Mesothelial cell of epicardium (in vitro differentiated cells): ENCODE measurements around the gene XIRP2. TPM values are rescaled to one million over a fixed set of nuclear protein-coding genes. Genes with fewer than 3 reads are reported as not detected.

Source experiments
- DNase-seq, 2 experiments: peaks; one replicate each; pipeline ENCODE4 v3.0.0; 2021; ENCODE audit warnings: low spot score in 2 of 2; ENCODE audit not compliant: unreplicated experiment in 2 of 2
- H3K27ac Mint-ChIP-seq: 2 replicates; pipeline ENCODE4 v1.8.0; 2021; ENCODE audit warnings: mixed read lengths
- H3K27me3 Mint-ChIP-seq: 2 replicates; pipeline ENCODE4 v1.8.0; 2021; ENCODE audit warnings: low read depth, mixed read lengths
- H3K36me3 Mint-ChIP-seq: 2 replicates; pipeline ENCODE4 v1.8.0; 2021; ENCODE audit warnings: mixed read lengths
- H3K4me1 Mint-ChIP-seq: 2 replicates; pipeline ENCODE4 v1.8.0; 2021; ENCODE audit warnings: mixed read lengths
- H3K4me3 Mint-ChIP-seq: 2 replicates; pipeline ENCODE4 v1.8.0; 2021; ENCODE audit warnings: mild to moderate bottlenecking, moderate library complexity, mixed read lengths
- H3K9me3 Mint-ChIP-seq: 2 replicates; pipeline ENCODE4 v1.8.0; 2021; ENCODE audit warnings: mixed read lengths
- total RNA-seq: library from RNA; stranded (reverse); gene quantifications from 3 replicates; pipeline ENCODE4 v1.2.1, GENCODE V29; 2021
- TF ChIP-seq, protein P1 (sequence below): fragments of 200-600 bp; sonication (generic); IDR thresholded peaks from one replicate; pipeline ENCODE4 v1.5.0; 2021; ENCODE audit warnings: antibody characterized with exemption; ENCODE audit not compliant: unreplicated experiment

The XIRP2 gene
- total RNA-seq, 1 donor from 2014 or later: not detected

DNA sequence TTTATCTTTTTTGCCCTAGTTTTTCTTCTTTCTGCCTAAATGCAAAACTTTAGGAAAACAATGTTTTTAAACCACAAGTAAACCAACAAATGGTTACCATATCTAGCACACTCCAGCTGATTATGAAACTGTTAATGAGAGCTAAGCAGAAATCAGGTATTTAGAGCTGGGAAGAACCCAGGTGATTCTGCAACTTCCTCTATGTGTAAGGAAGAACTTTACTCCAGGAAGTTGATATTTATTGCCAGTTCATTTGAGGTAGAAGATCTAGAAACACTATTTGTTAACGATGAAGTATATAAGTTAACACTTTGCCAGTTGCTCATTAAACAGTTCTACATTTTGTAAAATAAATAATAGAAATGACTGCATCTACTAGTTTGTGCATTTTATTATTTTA, 409.7 kb downstream of the XIRP2 start:
- no peaks in the 10 kb centered on the region for H3K9me3 Mint-ChIP-seq
- TF ChIP-seq, protein P1, sequence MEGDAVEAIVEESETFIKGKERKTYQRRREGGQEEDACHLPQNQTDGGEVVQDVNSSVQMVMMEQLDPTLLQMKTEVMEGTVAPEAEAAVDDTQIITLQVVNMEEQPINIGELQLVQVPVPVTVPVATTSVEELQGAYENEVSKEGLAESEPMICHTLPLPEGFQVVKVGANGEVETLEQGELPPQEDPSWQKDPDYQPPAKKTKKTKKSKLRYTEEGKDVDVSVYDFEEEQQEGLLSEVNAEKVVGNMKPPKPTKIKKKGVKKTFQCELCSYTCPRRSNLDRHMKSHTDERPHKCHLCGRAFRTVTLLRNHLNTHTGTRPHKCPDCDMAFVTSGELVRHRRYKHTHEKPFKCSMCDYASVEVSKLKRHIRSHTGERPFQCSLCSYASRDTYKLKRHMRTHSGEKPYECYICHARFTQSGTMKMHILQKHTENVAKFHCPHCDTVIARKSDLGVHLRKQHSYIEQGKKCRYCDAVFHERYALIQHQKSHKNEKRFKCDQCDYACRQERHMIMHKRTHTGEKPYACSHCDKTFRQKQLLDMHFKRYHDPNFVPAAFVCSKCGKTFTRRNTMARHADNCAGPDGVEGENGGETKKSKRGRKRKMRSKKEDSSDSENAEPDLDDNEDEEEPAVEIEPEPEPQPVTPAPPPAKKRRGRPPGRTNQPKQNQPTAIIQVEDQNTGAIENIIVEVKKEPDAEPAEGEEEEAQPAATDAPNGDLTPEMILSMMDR: no peak
- no peaks in the 10 kb centered on the region for H3K36me3 Mint-ChIP-seq
- H3K4me3 Mint-ChIP-seq: no peak overlapping the region
- no peak for DNase-seq
- no peak overlapping the region for H3K27ac Mint-ChIP-seq
- H3K4me1 Mint-ChIP-seq: peaks cover 11% of the 10 kb centered on the region
- peaks cover 49% of the 10 kb centered on the region for H3K27me3 Mint-ChIP-seq
